ENCODE data around the gene PLG.
"Not testable (repeated sequence)": the region's sequence is repeated elsewhere in the genome, so short reads cannot be mapped to it uniquely, and the experiment has no call there.

PLG gene

GRCh38 chr6:160701918-160702680, at the start of gene PLG:
Gene PLG (plus strand): TSS chr6:160702244. CDS start chr6:160702305, 61 bp downstream.
- not testable (repeated sequence) for DNase-seq (ENCODE audit: low read depth in 2 of 2)

- no peak for DNase-seq (ENCODE audit: low read depth in 2 of 2)
Measured at GRCh38 chr6:160659562-160659961, 42.5 kb upstream of the PLG start.

GRCh38 chr6:160661216-160661615, 40.8 kb upstream of the PLG start:
- no peak for DNase-seq (ENCODE audit: low read depth in 2 of 2)

GRCh38 chr6:160662429-160662828, 39.6 kb upstream of the PLG start:
- DNase-seq (ENCODE audit: low read depth in 2 of 2), result no peak

GRCh38 chr6:160662842-160663241, 39.2 kb upstream of the PLG start:
- DNase-seq (ENCODE audit: low read depth in 2 of 2), result no peak

- not testable (repeated sequence) for DNase-seq (ENCODE audit: low read depth in 2 of 2)
Measured at GRCh38 chr6:160664198-160664597, 37.8 kb upstream of the PLG start, which contains the start of gene LPA. Gene LPA (minus strand): TSS chr6:160664275. CDS start chr6:160664214, 61 bp downstream.

- peak in 1 of 2 experiments; percentile 29 for DNase-seq (ENCODE audit: low read depth in 2 of 2)
Measured at GRCh38 chr6:160667639-160668481, 34.2 kb upstream of the PLG start.

GRCh38 chr6:160668589-160668988, 33.5 kb upstream of the PLG start:
- no peak for DNase-seq (ENCODE audit: low read depth in 2 of 2)

- not testable (repeated sequence) for DNase-seq (ENCODE audit: low read depth in 2 of 2)
Measured at GRCh38 chr6:160676418-160676817, 25.6 kb upstream of the PLG start.

- DNase-seq (ENCODE audit: low read depth in 2 of 2), result no peak
Measured at GRCh38 chr6:160678230-160678629, 23.8 kb upstream of the PLG start.

- DNase-seq (ENCODE audit: low read depth in 2 of 2), result no peak
Measured at GRCh38 chr6:160678744-160679401, 23.2 kb upstream of the PLG start.

- DNase-seq (ENCODE audit: low read depth in 2 of 2), result no peak
Measured at GRCh38 chr6:160679402-160679769, 22.7 kb upstream of the PLG start.

- DNase-seq (ENCODE audit: low read depth in 2 of 2), result not testable (repeated sequence)
Measured at GRCh38 chr6:160685101-160685761, 16.8 kb upstream of the PLG start.

- no peak for DNase-seq (ENCODE audit: low read depth in 2 of 2)
Measured at GRCh38 chr6:160685762-160686450, 16.1 kb upstream of the PLG start.

- DNase-seq (ENCODE audit: low read depth in 2 of 2), result no peak
Measured at GRCh38 chr6:160690458-160690857, 11.6 kb upstream of the PLG start.

- DNase-seq (ENCODE audit: low read depth in 2 of 2), result no peak
Measured at GRCh38 chr6:160691617-160692016, 10.4 kb upstream of the PLG start.

- DNase-seq (ENCODE audit: low read depth in 2 of 2), result no peak
Measured at GRCh38 chr6:160692369-160692959, 9.6 kb upstream of the PLG start.

- DNase-seq (ENCODE audit: low read depth in 2 of 2), result not testable (repeated sequence)
Measured at GRCh38 chr6:160695025-160695424, 7.0 kb upstream of the PLG start.

GRCh38 chr6:160695622-160696021, 6.4 kb upstream of the PLG start:
- not testable (repeated sequence) for DNase-seq (ENCODE audit: low read depth in 2 of 2)

GRCh38 chr6:160696884-160697283, 5.2 kb upstream of the PLG start:
- DNase-seq (ENCODE audit: low read depth in 2 of 2), result not testable (repeated sequence)

GRCh38 chr6:160697826-160698225, 4.2 kb upstream of the PLG start:
- DNase-seq (ENCODE audit: low read depth in 2 of 2), result no peak

Data from stimulated activated CD4-positive, alpha-beta T cell treated with anti-CD3 and anti-CD28 coated beads, Interleukin-12 subunit alpha, Interleukin-12 subunit beta, amount 100 ng/mL, for 24 hours (primary cell).